Smooth muscle cell (in vitro differentiated cells): ENCODE measurements around the gene SFT2D2. TPM values are rescaled to one million over a fixed set of nuclear protein-coding genes. Genes with fewer than 3 reads are reported as not detected.
"Not testable (repeated sequence)": the region's sequence is repeated elsewhere in the genome, so short reads cannot be mapped to it uniquely, and the experiment has no call there.

Experiments
- DNase-seq: peaks from one replicate; lab custom pipeline; 2025; ENCODE audit not compliant: unreplicated experiment; lab: John Stamatoyannopoulos, UW
- H2AFZ ChIP-seq: fragments of 200-600 bp; sonication (generic); 2 replicates; pipeline ENCODE4 v1.6.0; 2016; ENCODE audit warnings: antibody characterized with exemption, low read depth, mild to moderate bottlenecking
- H3F3A ChIP-seq: fragments of 200-600 bp; sonication (generic); 2 replicates; pipeline ENCODE4 v1.6.0; 2017; ENCODE audit warnings: antibody characterized with exemption, low read depth
- H3K27ac ChIP-seq: fragments of 200-600 bp; sonication (generic); 2 replicates; pipeline ENCODE4 v1.5.1; 2016; ENCODE audit warnings: low read depth, mild to moderate bottlenecking
- H3K27me3 ChIP-seq: fragments of 200-600 bp; sonication (generic); 2 replicates; pipeline ENCODE4 v1.6.1; 2016; ENCODE audit warnings: low read depth, mild to moderate bottlenecking
- H3K36me3 ChIP-seq: fragments of 200-600 bp; sonication (generic); 2 replicates; pipeline ENCODE4 v1.5.1; 2016; ENCODE audit warnings: low read depth
- H3K4me1 ChIP-seq: fragments of 200-600 bp; sonication (generic); 2 replicates; pipeline ENCODE4 v1.5.1; 2016; ENCODE audit warnings: low read depth
- H3K4me2 ChIP-seq: fragments of 200-600 bp; sonication (generic); 2 replicates; pipeline ENCODE4 v1.6.0; 2016; ENCODE audit warnings: mild to moderate bottlenecking
- H3K4me3 ChIP-seq: fragments of 200-600 bp; sonication (generic); 2 replicates; pipeline ENCODE4 v1.5.1; 2016; ENCODE audit warnings: mild to moderate bottlenecking
- H3K79me2 ChIP-seq: fragments of 200-600 bp; sonication (generic); 2 replicates; pipeline ENCODE4 v1.6.0; 2016; ENCODE audit warnings: low read depth, mild to moderate bottlenecking
- H3K9ac ChIP-seq: fragments of 200-600 bp; sonication (generic); 2 replicates; pipeline ENCODE4 v1.6.0; 2016; ENCODE audit warnings: low read depth
- H3K9me3 ChIP-seq: fragments of 200-600 bp; sonication (generic); replicated peaks from 2 replicates; pipeline ENCODE4 v1.5.1; 2016; ENCODE audit warnings: low read depth
- H4K20me1 ChIP-seq: fragments of 200-600 bp; sonication (generic); 2 replicates; pipeline ENCODE4 v1.6.0; 2016; ENCODE audit warnings: low read depth
- WGBS: methylation state at CpG from one replicate; pipeline ENCODE4 v1.1.7; 2016; ENCODE audit warnings: low lambda C conversion rate; 5-methylcytosine and 5-hydroxymethylcytosine counted together
- polyA plus RNA-seq: library from polyadenylated mRNA; unstranded; fragments of >200 nt; fragmentation: Nextera tagmentation; extraction: Ambion mirVana; gene quantifications from 2 replicates; pipeline ENCODE4 v1.2.1, GENCODE V29; 2016
- total RNA-seq: library from RNA; depleted of rRNA; stranded (reverse); fragments of >200 nt; gene quantifications from 2 replicates; pipeline ENCODE4 v1.2.3, GENCODE V29; 2014
- TF ChIP-seq, protein P1 (sequence below): fragments of 200-600 bp; sonication (generic); IDR thresholded peaks from 2 replicates; pipeline ENCODE4 v1.5.1; 2017; ENCODE audit warnings: borderline replicate concordance, mild to moderate bottlenecking, antibody characterized with exemption; ENCODE audit not compliant: insufficient read depth, poor library complexity, severe bottlenecking

SFT2D2 gene
- total and polyA plus RNA-seq, 2 experiments from 2014 or later: 12.7 to 25.7 TPM

DNA sequence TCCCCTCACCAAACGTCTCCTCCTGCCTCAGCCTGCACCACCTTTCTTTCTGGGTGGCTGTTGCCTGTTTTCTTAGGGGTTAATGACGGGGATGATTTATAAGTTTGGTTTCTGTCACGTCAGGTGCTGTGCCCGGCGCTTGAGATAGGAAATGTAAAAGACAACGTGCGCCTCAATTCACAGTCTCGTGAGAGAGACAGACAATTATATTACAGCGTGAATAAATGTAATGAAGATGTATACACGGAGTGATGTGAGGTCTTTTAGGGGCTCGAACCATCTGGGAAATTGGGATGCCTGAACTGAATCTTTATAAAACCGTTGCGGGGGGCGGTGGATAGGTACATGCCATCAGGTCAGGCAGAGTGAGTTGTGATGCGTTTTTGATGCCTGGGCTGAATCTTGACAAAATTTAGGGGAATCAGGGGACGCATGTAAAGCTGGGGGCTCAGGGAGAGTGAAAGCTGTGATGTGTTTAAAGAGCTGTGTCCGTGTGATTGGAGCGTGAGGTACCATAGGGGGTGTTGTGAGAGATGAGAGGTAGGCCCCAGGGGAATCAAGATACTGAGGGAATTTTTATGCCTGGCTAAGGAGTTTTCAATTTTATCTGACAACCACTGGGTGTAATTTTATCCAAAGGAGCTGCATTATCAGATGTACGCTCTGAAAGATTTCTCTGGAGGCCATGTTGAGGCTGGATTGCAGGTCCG lies 46.2 kb upstream of the SFT2D2 start:
- Histone ChIP-seq H3K4me1 (peaks cover 7% of the 10 kb centered on the region), H3K36me3 (no peaks in the 10 kb centered on the region), H3K27ac (peak overlapping the region; percentile 92), H3K9ac (peak overlapping the region; percentile 83), H2AFZ (peak overlapping the region; percentile 77), H3F3A (no peaks in the 10 kb centered on the region), H3K4me2 (peak overlapping the region; percentile 91), H4K20me1 (peaks cover 20% of the 10 kb centered on the region), H3K4me3 (peak overlapping the region; percentile 73), H3K9me3 (no peaks in the 10 kb centered on the region), H3K79me2 (peaks cover 53% of the 10 kb centered on the region), H3K27me3 (no peaks in the 10 kb centered on the region)
- TF ChIP-seq, protein P1, sequence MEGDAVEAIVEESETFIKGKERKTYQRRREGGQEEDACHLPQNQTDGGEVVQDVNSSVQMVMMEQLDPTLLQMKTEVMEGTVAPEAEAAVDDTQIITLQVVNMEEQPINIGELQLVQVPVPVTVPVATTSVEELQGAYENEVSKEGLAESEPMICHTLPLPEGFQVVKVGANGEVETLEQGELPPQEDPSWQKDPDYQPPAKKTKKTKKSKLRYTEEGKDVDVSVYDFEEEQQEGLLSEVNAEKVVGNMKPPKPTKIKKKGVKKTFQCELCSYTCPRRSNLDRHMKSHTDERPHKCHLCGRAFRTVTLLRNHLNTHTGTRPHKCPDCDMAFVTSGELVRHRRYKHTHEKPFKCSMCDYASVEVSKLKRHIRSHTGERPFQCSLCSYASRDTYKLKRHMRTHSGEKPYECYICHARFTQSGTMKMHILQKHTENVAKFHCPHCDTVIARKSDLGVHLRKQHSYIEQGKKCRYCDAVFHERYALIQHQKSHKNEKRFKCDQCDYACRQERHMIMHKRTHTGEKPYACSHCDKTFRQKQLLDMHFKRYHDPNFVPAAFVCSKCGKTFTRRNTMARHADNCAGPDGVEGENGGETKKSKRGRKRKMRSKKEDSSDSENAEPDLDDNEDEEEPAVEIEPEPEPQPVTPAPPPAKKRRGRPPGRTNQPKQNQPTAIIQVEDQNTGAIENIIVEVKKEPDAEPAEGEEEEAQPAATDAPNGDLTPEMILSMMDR: no peak
- DNase-seq: no peak
- WGBS: 8% methylated on average over 20 of the region's 20 CpGs

DNA sequence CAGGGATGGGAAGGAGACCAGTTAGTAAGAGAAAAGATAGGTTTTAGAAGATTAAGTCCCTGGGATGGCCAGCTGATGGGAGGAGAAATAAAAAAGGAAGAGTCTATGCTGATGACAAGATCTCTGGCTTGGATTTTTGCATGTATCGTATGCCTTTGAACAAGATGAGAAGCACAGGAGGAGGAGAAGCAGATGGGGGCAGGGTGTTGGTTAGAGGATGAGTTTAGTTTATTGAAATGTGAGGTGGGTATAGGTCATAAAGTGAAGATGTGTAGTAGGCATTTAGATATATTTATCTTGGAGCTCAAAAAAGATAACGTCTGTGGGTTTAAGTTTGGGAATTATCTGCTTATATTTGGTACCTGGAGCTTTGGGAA lies 45.7 kb upstream of the SFT2D2 start:
- peaks cover 59% of the 10 kb centered on the region for H3K79me2 ChIP-seq

DNA sequence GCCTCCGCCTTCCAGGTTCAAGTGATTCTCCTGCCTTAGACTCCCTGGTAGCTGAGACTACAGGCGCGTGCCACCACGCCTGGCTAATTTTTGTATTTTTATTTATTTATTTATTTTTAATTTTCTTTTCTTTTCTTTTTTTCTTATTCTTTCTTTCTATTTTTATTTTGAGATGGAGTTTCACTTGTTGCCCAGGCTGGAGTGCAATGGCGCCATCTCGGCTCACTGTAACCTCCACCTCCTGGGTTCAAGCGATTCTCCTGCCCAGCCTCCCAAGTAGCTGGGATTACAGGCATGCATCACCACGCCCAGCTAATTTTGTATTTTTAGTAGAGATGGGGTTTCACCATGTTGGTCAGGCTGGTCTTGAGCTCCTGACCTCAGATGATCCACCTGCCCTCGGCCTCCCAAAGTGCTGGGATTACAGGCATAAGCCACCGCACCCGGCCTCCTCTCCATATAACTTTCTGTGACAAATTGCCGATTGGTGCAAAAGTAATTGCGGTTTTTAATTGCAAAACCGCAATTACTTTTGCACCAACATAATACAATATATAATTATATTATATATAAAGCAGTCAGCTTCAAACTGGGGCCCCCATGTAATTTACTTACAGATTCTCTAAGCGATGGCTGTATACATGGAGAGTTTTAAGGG lies 44.6 kb upstream of the SFT2D2 start:
- H3K79me2 ChIP-seq: peaks cover 60% of the 10 kb centered on the region
- 93% methylated on average over 15 of the region's 15 CpGs for WGBS

More for the DNA sequence above, 45.7 kb upstream of the SFT2D2 start:
- Histone ChIP-seq H4K20me1 (peaks cover 25% of the 10 kb centered on the region), H3K4me1 (peaks cover 7% of the 10 kb centered on the region), H3K9me3 (no peaks in the 10 kb centered on the region), H3K9ac (peak overlapping the region; percentile 83), H3K27me3 (no peaks in the 10 kb centered on the region), H3F3A (no peaks in the 10 kb centered on the region), H3K4me2 (peak overlapping the region; percentile 91), H2AFZ (peak overlapping the region; percentile 13), H3K4me3 (peak overlapping the region; percentile 73), H3K36me3 (no peaks in the 10 kb centered on the region), H3K27ac (peak overlapping the region; percentile 92)
- 63% methylated on average over 2 of the region's 2 CpGs for WGBS
- TF ChIP-seq, protein P1: no peak
- no peak for DNase-seq

DNA sequence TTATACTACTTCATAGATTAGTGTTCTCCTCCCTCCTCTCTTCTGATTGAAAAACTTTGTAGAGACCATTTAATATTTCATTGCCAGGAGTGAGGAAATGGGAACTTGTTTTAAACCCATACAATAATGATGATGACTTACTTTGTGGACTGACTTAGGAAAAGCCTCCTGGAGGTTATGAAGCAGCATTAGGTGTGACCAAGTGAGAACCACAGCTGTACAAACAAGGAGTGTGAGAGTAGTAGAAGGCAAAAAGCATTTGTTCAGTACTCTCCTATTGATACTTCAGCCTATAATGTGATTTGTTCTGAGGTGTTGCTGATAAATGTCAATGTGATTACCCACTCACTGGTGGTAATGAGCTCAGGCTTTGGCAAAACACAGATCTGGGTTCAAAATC lies 38.6 kb upstream of the SFT2D2 start:
- Histone ChIP-seq H4K20me1 (peaks cover 27% of the 10 kb centered on the region), H3F3A (no peaks in the 10 kb centered on the region), H3K4me1 (no peaks in the 10 kb centered on the region), H3K27me3 (no peaks in the 10 kb centered on the region), H3K9ac (no peak overlapping the region), H3K9me3 (no peaks in the 10 kb centered on the region), H2AFZ (no peak overlapping the region), H3K4me3 (no peak overlapping the region), H3K79me2 (peaks cover 31% of the 10 kb centered on the region), H3K27ac (no peak overlapping the region), H3K36me3 (no peaks in the 10 kb centered on the region), H3K4me2 (no peak overlapping the region)
- no peak for DNase-seq
- TF ChIP-seq, protein P1: no peak

More for the DNA sequence above, 44.6 kb upstream of the SFT2D2 start:
- not testable (repeated sequence) for DNase-seq, H3K4me2 ChIP-seq, H3K9me3 ChIP-seq, H3K4me3 ChIP-seq, H3K4me1 ChIP-seq, H3K27ac ChIP-seq, H3K9ac ChIP-seq, H3K27me3 ChIP-seq, H3K36me3 ChIP-seq, H3F3A ChIP-seq, H2AFZ ChIP-seq
- H4K20me1 ChIP-seq: peaks cover 27% of the 10 kb centered on the region
